OCI-LY7 (cell line): ENCODE data around the gene ARHGAP29. TPM values are rescaled to one million over a fixed set of nuclear protein-coding genes. Genes with fewer than 3 reads are reported as not detected.
"Not testable (repeated sequence)": the region's sequence is repeated elsewhere in the genome, so short reads cannot be mapped to it uniquely, and the experiment has no call there.

Experiments used
- BruUV-seq: library from RNA; stranded (reverse); fragments of 400-500 nt; replicated peaks from 2 replicates; lab custom pipeline; 2021; lab: Mats Ljungman, UMichigan
- CTCF ChIA-PET: fragments of 300-600 bp; sonication (Branson Sonifier 250); formaldehyde crosslinking; loops from one replicate; lab custom pipeline; 2022; ENCODE audit warnings: antibody characterized with exemption; ENCODE audit not compliant: unreplicated experiment; lab: Charles Lee
- POLR2A ChIA-PET: fragments of 300-600 bp; sonication (Branson Sonifier 250); formaldehyde crosslinking; loops from one replicate; lab custom pipeline; 2022; ENCODE audit warnings: antibody characterized with exemption; lab: Charles Lee
- DNase-seq: peaks from one replicate; pipeline ENCODE4 v3.0.0-alpha.2; 2015; ENCODE audit warnings: low spot score
- H2AFZ ChIP-seq: fragments of 200-600 bp; sonication (generic), shearing (Covaris generic); 2 replicates; pipeline ENCODE4 v1.6.1; 2014; ENCODE audit warnings: mild to moderate bottlenecking, antibody characterized with exemption, low read length, moderate library complexity
- H3K27ac ChIP-seq: fragments of 200-600 bp; sonication (generic); 2 replicates; pipeline ENCODE4 v1.5.1; 2014; ENCODE audit warnings: mixed run types, low read depth, mild to moderate bottlenecking, moderate library complexity, low read length, inconsistent platforms; ENCODE audit not compliant: poor library complexity, severe bottlenecking
- H3K36me3 ChIP-seq: fragments of 200-600 bp; sonication (generic); 2 replicates; pipeline ENCODE4 v1.6.1; 2014; ENCODE audit warnings: mild to moderate bottlenecking, antibody characterized with exemption, low read length, moderate library complexity, mixed read lengths; ENCODE audit not compliant: insufficient read depth
- H3K4me1 ChIP-seq: fragments of 200-600 bp; sonication (generic); 2 replicates; pipeline ENCODE4 v1.5.1; 2014; ENCODE audit warnings: mild to moderate bottlenecking, low read length; ENCODE audit not compliant: insufficient read depth, poor library complexity, severe bottlenecking
- H3K4me2 ChIP-seq: fragments of 200-600 bp; sonication (generic); 2 replicates; pipeline ENCODE4 v1.6.1; 2014; ENCODE audit warnings: mild to moderate bottlenecking, low read length
- H3K4me3 ChIP-seq: fragments of 200-600 bp; sonication (generic); 2 replicates; pipeline ENCODE4 v1.5.1; 2014; ENCODE audit warnings: mild to moderate bottlenecking, low read depth, low read length; ENCODE audit not compliant: poor library complexity, severe bottlenecking
- H3K79me2 ChIP-seq: fragments of 200-600 bp; sonication (generic); 2 replicates; pipeline ENCODE4 v1.6.1; 2016; ENCODE audit warnings: low read depth, mild to moderate bottlenecking, low read length, moderate library complexity, mixed read lengths; ENCODE audit not compliant: insufficient read depth
- H3K9me2 ChIP-seq: fragments of 200-600 bp; sonication (generic); 2 replicates; pipeline ENCODE4 v1.6.1; 2016; ENCODE audit warnings: mild to moderate bottlenecking, low read length, mixed read lengths; ENCODE audit not compliant: insufficient read depth
- H3K9me3 ChIP-seq: fragments of 200-600 bp; sonication (generic); 2 replicates; pipeline ENCODE4 v1.6.1; 2014; ENCODE audit warnings: mild to moderate bottlenecking, mixed run types, low read length, mixed read lengths
- H4K20me1 ChIP-seq: fragments of 200-600 bp; sonication (generic); 2 replicates; pipeline ENCODE4 v1.6.1; 2014; ENCODE audit warnings: mild to moderate bottlenecking, antibody characterized with exemption, low read length, moderate library complexity, mixed read lengths; ENCODE audit not compliant: insufficient read depth
- CTCF ChIP-seq: fragments of 200-600 bp; sonication (generic); conservative IDR thresholded peaks from 2 replicates; pipeline ENCODE4 v1.5.1; 2014; ENCODE audit warnings: mild to moderate bottlenecking, antibody characterized with exemption, low read length, moderate library complexity, mixed read lengths
- EZH2phosphoT487 ChIP-seq: fragments of 200-600 bp; sonication (generic); IDR thresholded peaks from 2 replicates; pipeline ENCODE4 v1.6.1; 2018; ENCODE audit warnings: low read depth, borderline replicate concordance, mild to moderate bottlenecking, mixed run types, antibody characterized with exemption, low read length, moderate library complexity, mixed read lengths
- intact Hi-C: fragments of 100-400 bp; cut with micrococcal nuclease; formaldehyde crosslinking; loops from one replicate; pipeline ENCODE4 v1.10.0; 2022; ENCODE audit not compliant: unreplicated experiment
- total RNA-seq, 2 experiments: library from RNA; depleted of rRNA in 1 of 2; stranded (reverse); fragments of >200 nt in 1 of 2; shearing (Covaris generic) in 1 of 2; gene quantifications; 2 replicates each; pipeline ENCODE4 v1.2.3, GENCODE V29; 2014 to 2022

Gene ARHGAP29
- total RNA-seq, 2 experiments from 2014 or later: 0.06 TPM; not detected in 1

DNA sequence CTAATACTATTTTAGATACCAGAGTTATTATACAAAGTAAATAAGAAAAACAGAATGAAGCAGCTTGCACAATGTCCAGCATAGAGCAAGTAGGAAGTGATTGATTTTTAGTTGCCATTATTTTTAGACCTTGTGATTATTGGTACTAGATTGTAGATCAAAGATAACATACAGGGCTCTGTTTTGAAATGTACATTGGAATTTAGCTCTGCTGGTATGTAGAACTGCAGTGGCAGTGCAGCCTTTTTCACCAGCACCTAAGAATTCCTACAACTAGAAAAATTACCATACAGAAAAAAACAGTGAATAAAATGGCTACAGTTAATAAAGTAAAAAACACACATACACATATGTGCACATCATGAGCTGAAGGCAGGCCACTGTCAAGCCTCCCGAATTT lies 84.3 kb downstream of the ARHGAP29 start:
- Histone ChIP-seq H3K36me3 (no peaks in the 10 kb centered on the region), H2AFZ (no peak overlapping the region), H3K79me2 (no peaks in the 10 kb centered on the region), H3K4me1 (no peaks in the 10 kb centered on the region), H4K20me1 (no peaks in the 10 kb centered on the region), H3K27ac (no peak overlapping the region), H3K9me3 (no peaks in the 10 kb centered on the region), H3K9me2 (no peaks in the 10 kb centered on the region), H3K4me3 (no peak overlapping the region), H3K4me2 (no peak overlapping the region)
- no peak for DNase-seq
- POLR2A ChIA-PET: no interaction called here
- TF ChIP-seq CTCF (no peak), EZH2phosphoT487 (no peak)
- no TSS peak for BruUV-seq
- intact Hi-C loops: no loop called here
- CTCF ChIA-PET: no interaction called here

- CTCF ChIA-PET, DNase-seq, H2AFZ ChIP-seq, intact Hi-C loops, H3K79me2 ChIP-seq, H3K27ac ChIP-seq, H3K9me3 ChIP-seq, H3K4me1 ChIP-seq, BruUV-seq, H3K4me3 ChIP-seq, H3K4me2 ChIP-seq, H3K9me2 ChIP-seq, H3K36me3 ChIP-seq, H4K20me1 ChIP-seq: not testable (repeated sequence)
- POLR2A ChIA-PET: interaction anchor here (0.9 kb wide), 1 partner anchor 21 kb away, joined by 4 read pairs; no protein-coding TSS in a partner anchor
Observed at GRCh38 chr1:94149166-94149565, 88.2 kb downstream of the ARHGAP29 start.

- H4K20me1 ChIP-seq: no peaks in the 10 kb centered on the region
- H3K27ac ChIP-seq: no peak overlapping the region
- no peak for DNase-seq
- H3K79me2 ChIP-seq: no peaks in the 10 kb centered on the region
- no peaks in the 10 kb centered on the region for H3K9me3 ChIP-seq
- intact Hi-C loops: no loop called here
- no peak overlapping the region for H3K4me3 ChIP-seq
- H3K9me2 ChIP-seq: no peaks in the 10 kb centered on the region
- H3K4me2 ChIP-seq: no peak overlapping the region
- no peak for TF ChIP-seq EZH2phosphoT487
- no TSS peak for BruUV-seq
- ChIA-PET POLR2A (no interaction called here), CTCF (no interaction called here)
- no peaks in the 10 kb centered on the region for H3K4me1 ChIP-seq
- no peaks in the 10 kb centered on the region for H3K36me3 ChIP-seq
- no peak overlapping the region for H2AFZ ChIP-seq
Observed at GRCh38 chr1:94146273-94146672, 91.1 kb downstream of the ARHGAP29 start.

GRCh38 chr1:94144836-94145235 lies 92.5 kb downstream of the ARHGAP29 start:
- no peaks in the 10 kb centered on the region for H3K4me1 ChIP-seq
- no peak overlapping the region for H3K4me2 ChIP-seq
- ChIA-PET POLR2A (no interaction called here), CTCF (no interaction called here)
- H4K20me1 ChIP-seq: no peaks in the 10 kb centered on the region
- no peak for DNase-seq
- H2AFZ ChIP-seq: no peak overlapping the region
- no TSS peak for BruUV-seq
- intact Hi-C loops: no loop called here
- no peaks in the 10 kb centered on the region for H3K79me2 ChIP-seq
- no peaks in the 10 kb centered on the region for H3K9me3 ChIP-seq
- TF ChIP-seq EZH2phosphoT487: no peak
- TF ChIP-seq CTCF: no peak
- no peak overlapping the region for H3K4me3 ChIP-seq
- no peak overlapping the region for H3K27ac ChIP-seq
- H3K36me3 ChIP-seq: no peaks in the 10 kb centered on the region
- H3K9me2 ChIP-seq: no peaks in the 10 kb centered on the region
